GM19043 (cell line): ENCODE measurements around the gene TMEM39A.

Experiments used
- ATAC-seq: cut with Tn5 transposase; IDR thresholded peaks from one replicate; pipeline ENCODE4 v1.9.1; 2021; ENCODE audit warnings: low read depth; ENCODE audit not compliant: unreplicated experiment

Gene TMEM39A

DNA sequence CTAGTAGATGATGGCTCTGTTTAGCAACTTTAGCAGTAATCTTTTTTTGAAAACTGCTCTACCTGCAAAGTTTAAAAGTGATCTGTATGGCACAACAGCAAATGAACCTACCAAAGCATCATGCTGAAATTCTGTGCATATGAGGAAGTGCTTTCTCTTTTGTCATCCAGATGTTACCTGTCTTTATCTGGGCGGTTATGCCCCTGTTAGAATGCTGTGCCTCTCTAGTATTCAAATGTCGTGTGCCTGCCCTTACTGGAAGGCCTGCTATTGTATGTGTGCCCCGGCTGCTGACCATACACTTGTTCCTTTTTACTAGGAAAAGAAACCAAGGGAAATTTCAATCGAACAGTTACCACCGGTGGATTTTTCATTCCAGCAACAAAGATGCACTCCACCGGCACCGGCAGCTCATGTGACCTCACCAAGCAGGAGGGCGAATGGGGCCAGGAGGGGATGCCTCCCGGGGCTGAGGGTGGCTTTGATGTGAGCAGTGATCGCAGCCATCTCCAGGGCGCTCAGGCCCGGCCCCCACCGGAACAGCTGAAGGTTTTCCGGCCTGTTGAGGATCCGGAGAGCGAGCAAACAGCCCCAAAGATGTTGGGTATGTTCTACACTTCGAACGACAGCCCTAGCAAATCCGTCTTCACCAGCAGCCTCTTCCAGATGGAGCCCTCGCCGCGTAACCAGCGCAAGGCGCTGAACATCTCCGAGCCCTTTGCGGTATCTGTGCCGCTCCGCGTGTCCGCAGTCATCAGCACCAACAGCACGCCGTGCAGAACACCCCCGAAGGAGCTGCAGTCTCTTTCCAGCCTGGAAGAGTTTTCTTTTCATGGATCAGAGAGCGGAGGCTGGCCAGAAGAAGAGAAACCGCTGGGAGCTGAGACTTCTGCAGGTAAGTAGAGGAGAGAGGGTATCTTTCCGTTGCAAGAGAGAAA lies 61.6 kb downstream of the TMEM39A start:
- peak; percentile 55 for ATAC-seq

DNA sequence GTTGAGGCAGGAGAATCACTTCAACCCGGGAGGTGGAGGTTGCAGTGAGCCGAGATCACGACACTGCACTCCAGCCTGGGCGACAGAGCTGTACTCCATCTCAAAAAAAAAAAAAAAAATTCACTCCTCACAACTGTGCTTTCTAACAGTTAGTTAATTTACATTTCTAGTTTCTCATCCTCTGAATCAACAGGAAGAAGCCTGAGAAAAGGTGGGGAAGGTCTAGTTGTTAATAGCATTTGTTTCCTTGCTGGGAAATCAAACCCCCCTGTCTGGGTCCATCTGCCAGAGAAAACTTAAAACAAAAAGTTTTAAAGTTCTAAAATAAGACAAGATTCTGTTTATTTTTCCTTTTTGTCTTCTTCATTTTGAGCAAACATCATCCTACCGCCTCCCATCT lies 62.3 kb downstream of the TMEM39A start:
- peak; percentile 57 for ATAC-seq

DNA sequence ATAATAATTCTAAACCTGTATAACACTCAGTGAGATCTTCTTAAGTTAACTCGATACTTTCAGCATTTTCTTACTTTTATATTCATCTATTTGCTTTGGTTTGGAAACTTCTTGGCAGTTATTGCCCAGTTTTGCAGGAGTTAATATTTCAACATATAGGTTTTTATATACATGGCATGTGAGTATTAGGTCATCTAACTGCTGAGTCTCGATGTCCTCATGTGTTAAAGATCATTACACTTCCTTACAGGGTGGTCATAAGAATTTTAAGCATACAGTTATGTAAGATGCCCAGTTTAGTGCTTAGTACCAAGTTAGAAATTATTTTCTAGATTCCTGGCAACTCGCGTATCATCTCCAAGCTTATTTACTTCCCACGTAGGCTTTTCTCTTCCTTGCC lies 62.9 kb downstream of the TMEM39A start:
- ATAC-seq, result no peak

DNA sequence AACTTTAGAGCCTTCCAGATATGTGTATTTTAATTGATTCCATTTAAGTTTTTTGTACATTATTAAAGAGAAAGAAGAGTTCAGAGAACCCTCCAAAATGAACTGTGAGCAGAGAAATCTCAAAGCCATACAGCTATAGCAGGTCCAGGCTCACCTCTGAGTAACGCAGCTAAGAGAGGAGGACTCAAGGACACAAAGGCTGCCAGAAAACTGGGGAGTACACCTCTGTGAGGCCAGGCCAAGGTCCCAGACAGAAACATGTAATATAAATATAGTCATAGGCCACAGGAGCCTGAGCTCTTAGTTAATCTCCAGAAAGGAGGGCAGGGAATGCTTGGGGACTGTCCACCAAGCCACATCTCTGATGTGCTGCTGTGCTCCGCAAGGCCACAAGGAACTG lies 66.5 kb downstream of the TMEM39A start:
- no peak for ATAC-seq

DNA sequence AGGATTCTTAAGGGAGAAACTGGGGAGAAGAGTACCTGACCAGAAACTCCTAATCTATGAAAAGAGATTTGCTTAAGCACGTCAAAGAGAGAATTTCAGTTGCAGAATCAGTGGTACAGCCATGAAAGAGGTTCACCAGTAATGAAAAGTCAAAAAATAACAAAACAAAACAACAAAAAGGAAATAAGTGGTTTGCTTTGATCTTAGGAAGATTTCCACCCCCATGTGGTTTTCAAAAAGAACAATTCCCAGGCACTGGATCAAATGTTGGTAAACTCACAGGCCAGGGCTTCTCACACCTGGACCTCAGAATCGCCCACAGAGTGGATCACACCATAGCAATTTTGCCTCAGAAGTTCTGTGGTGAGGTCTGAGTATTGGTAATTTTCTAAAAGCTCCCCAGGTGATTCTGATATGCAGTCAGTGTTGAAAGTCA lies 67.5 kb downstream of the TMEM39A start:
- ATAC-seq, result peak; percentile 61

DNA sequence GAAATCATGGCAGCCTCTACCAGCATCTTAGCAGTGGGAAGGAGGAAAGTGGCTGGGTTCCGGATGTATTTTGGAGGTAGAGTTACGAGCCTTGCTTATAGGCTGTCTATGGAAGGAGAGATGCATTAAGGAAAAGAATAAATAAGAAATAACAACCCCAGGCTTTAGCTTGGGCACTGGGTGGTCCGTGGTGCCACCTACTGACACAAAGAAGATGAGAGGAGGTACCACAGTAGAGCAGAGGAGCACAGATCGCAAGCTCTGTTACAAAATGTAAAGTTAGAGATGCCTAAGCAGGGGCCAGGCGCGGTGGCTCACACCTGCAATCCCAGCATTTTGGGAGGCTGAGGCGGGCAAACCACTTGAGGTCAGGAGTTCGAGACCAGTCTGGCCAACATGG lies 74.8 kb downstream of the TMEM39A start:
- ATAC-seq, result no peak

DNA sequence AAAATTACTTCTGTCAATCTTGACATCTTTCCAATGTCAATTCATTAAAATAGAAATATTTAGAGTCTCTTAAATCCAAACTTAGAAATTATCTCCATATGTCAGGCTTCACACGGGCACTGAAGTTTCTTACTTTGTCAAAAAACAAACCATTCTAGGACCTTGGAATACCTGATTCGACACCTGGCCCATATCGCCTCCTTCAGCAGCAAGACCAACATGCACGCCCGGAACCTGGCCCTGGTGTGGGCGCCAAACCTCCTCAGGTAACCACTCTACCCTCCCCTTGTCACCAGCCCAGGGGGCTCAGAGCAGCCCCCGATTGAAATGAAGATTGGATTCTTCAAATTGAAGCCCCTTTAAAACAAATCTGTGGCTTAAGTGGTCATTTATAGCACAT lies 81.3 kb downstream of the TMEM39A start:
- no peak for ATAC-seq

DNA sequence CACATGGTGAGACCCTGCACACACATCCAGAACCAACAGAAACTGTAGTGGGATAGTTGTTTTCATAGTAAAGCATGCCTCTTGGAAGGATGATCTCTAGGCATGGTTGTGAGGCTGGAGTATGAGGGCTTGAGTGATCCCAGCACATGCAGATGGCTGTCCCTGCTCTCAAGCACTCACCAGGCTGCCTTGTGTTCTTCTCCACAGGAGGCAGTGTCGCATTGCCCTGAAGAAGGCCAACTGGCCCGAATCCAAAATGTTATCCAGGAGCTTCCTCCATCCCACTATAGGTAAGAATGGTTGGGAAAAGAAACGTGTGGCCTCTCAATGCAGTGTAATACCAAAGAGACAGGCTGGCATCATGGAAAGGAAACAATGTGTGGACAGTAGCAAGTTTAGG lies 82.7 kb downstream of the TMEM39A start:
- no peak for ATAC-seq
